H9 (cell line): ENCODE results near the gene FAM184A. TPM values are rescaled to one million over a fixed set of nuclear protein-coding genes. Genes with fewer than 3 reads are reported as not detected.

Experiments used
- DNase-seq: peaks from one replicate; pipeline ENCODE4 v3.0.0-alpha.2; 2017
- H2AFZ ChIP-seq: one replicate; pipeline ENCODE4 v1.6.1; 2013; ENCODE audit warnings: mild to moderate bottlenecking, low read length, control low read depth, moderate library complexity
- H2AK5ac ChIP-seq: 2 replicates; pipeline ENCODE4 v1.6.1; 2013; ENCODE audit warnings: low read length, control low read depth, mixed read lengths; ENCODE audit not compliant: insufficient read length
- H2BK120ac ChIP-seq: one replicate; pipeline ENCODE4 v1.6.1; 2013; ENCODE audit warnings: low read depth, mild to moderate bottlenecking, low read length, control low read depth, inconsistent platforms; ENCODE audit not compliant: poor library complexity, severe bottlenecking
- H2BK12ac ChIP-seq: 2 replicates; pipeline ENCODE4 v1.6.1; 2013; ENCODE audit warnings: low read length, control low read depth, mixed read lengths, low read depth; ENCODE audit not compliant: insufficient read length
- H2BK15ac ChIP-seq: 2 replicates; pipeline ENCODE4 v1.6.1; 2013; ENCODE audit warnings: low read depth, low read length, control low read depth
- H2BK20ac ChIP-seq: one replicate; pipeline ENCODE4 v1.6.1; 2013; ENCODE audit warnings: low read depth, mild to moderate bottlenecking, low read length, control low read depth, inconsistent platforms; ENCODE audit not compliant: poor library complexity, severe bottlenecking
- H2BK5ac ChIP-seq: 2 replicates; pipeline ENCODE4 v1.6.1; 2013; ENCODE audit warnings: low read length, control low read depth, mixed read lengths; ENCODE audit not compliant: insufficient read length
- H3K14ac ChIP-seq: 2 replicates; pipeline ENCODE4 v1.6.1; 2013; ENCODE audit warnings: low read length, control low read depth; ENCODE audit not compliant: insufficient read depth
- H3K18ac ChIP-seq: 2 replicates; pipeline ENCODE4 v1.6.1; 2013; ENCODE audit warnings: low read depth, mild to moderate bottlenecking, mixed read lengths, low read length, control low read depth; ENCODE audit not compliant: insufficient read length
- H3K23ac ChIP-seq: 2 replicates; pipeline ENCODE4 v1.6.1; 2013; ENCODE audit warnings: low read length, control low read depth, mixed read lengths, low read depth; ENCODE audit not compliant: insufficient read length
- H3K23me2 ChIP-seq: 2 replicates; pipeline ENCODE4 v1.6.1; 2013; ENCODE audit warnings: low read depth, mild to moderate bottlenecking, mixed read lengths, low read length, control low read depth; ENCODE audit not compliant: insufficient read length, poor library complexity, severe bottlenecking
- H3K27ac ChIP-seq: 2 replicates; pipeline ENCODE4 v1.5.1; 2013; ENCODE audit warnings: low read length, control low read depth, mixed read lengths, low read depth; ENCODE audit not compliant: insufficient read length
- H3K27me3 ChIP-seq: 2 replicates; pipeline ENCODE4 v1.6.1; 2013; ENCODE audit warnings: low read length, control low read depth, inconsistent platforms; ENCODE audit not compliant: insufficient read depth
- H3K4ac ChIP-seq: 2 replicates; pipeline ENCODE4 v1.6.1; 2013; ENCODE audit warnings: low read depth, mild to moderate bottlenecking, control low read depth, inconsistent platforms, low read length, moderate library complexity
- H3K4me1 ChIP-seq: 2 replicates; pipeline ENCODE4 v1.6.1; 2013; ENCODE audit warnings: low read length, control low read depth, inconsistent platforms; ENCODE audit not compliant: insufficient read depth
- H3K4me2 ChIP-seq: 2 replicates; pipeline ENCODE4 v1.6.1; 2013; ENCODE audit warnings: low read length, control low read depth, mixed read lengths; ENCODE audit not compliant: insufficient read length, insufficient read depth
- H3K56ac ChIP-seq: 2 replicates; pipeline ENCODE4 v1.6.1; 2013; ENCODE audit warnings: low read depth, mild to moderate bottlenecking, mixed read lengths, low read length, control low read depth; ENCODE audit not compliant: insufficient read length
- H3K79me1 ChIP-seq: 2 replicates; pipeline ENCODE4 v1.6.1; 2013; ENCODE audit warnings: low read depth, mild to moderate bottlenecking, moderate library complexity, low read length, control low read depth, inconsistent platforms; ENCODE audit not compliant: insufficient read depth, poor library complexity, severe bottlenecking
- H3K79me2 ChIP-seq: 2 replicates; pipeline ENCODE4 v1.6.1; 2013; ENCODE audit warnings: low read length, control low read depth, inconsistent platforms; ENCODE audit not compliant: insufficient read depth
- H3K9ac ChIP-seq: 2 replicates; pipeline ENCODE4 v1.6.1; 2013; ENCODE audit warnings: low read length, control low read depth, mixed read lengths; ENCODE audit not compliant: insufficient read length; ENCODE audit errors: extremely low read depth
- H3K9me3 ChIP-seq: one replicate; pipeline ENCODE4 v1.6.1; 2013; ENCODE audit warnings: low read depth, low read length, inconsistent platforms; ENCODE audit not compliant: control insufficient read depth
- H3T11ph ChIP-seq: one replicate; pipeline ENCODE4 v1.6.1; 2013; ENCODE audit warnings: mild to moderate bottlenecking, low read length, control low read depth, inconsistent platforms
- H4K20me1 ChIP-seq: one replicate; pipeline ENCODE4 v1.6.1; 2013; ENCODE audit not compliant: control insufficient read depth, insufficient read length, insufficient read depth
- H4K5ac ChIP-seq: 2 replicates; pipeline ENCODE4 v1.6.1; 2013; ENCODE audit warnings: low read depth, mild to moderate bottlenecking, mixed read lengths, low read length, control low read depth; ENCODE audit not compliant: insufficient read length
- H4K8ac ChIP-seq: replicated peaks from 2 replicates; pipeline ENCODE4 v1.6.1; 2013; ENCODE audit warnings: low read length, control low read depth, mixed read lengths, low read depth; ENCODE audit not compliant: insufficient read length
- H4K91ac ChIP-seq: 2 replicates; pipeline ENCODE4 v1.6.1; 2013; ENCODE audit warnings: low read depth, mild to moderate bottlenecking, moderate library complexity, mixed read lengths, low read length, control low read depth; ENCODE audit not compliant: insufficient read length
- H3K27ac Mint-ChIP-seq, 3 experiments: 2 replicates in 2 of 3; 3 replicates in 1 of 3; pipeline ENCODE4 v1.8.0; 2020 to 2021; ENCODE audit warnings: mixed read lengths in 3 of 3, mild to moderate bottlenecking in 1 of 3, moderate library complexity in 1 of 3
- H3K27me3 Mint-ChIP-seq: 2 replicates; pipeline ENCODE4 v1.8.0; 2021; ENCODE audit warnings: low read depth, mild to moderate bottlenecking, moderate library complexity, mixed read lengths
- H3K36me3 Mint-ChIP-seq, 3 experiments: 2 replicates in 2 of 3; 3 replicates in 1 of 3; pipeline ENCODE4 v1.8.0; 2020 to 2021; ENCODE audit warnings: low read depth in 3 of 3, mixed read lengths in 3 of 3; ENCODE audit not compliant: insufficient read depth in 1 of 3
- H3K4me1 Mint-ChIP-seq, 2 experiments: 2 replicates each; pipeline ENCODE4 v1.8.0; 2020; ENCODE audit warnings: mixed read lengths in 2 of 2
- H3K4me3 Mint-ChIP-seq, 2 experiments: 2 replicates in 1 of 2; 3 replicates in 1 of 2; pipeline ENCODE4 v1.8.0; 2020 to 2021; ENCODE audit warnings: mild to moderate bottlenecking in 2 of 2, mixed read lengths in 2 of 2, moderate library complexity in 1 of 2
- H3K9me3 Mint-ChIP-seq, 2 experiments: 2 replicates in 1 of 2; 3 replicates in 1 of 2; pipeline ENCODE4 v1.8.0; 2020; ENCODE audit warnings: mild to moderate bottlenecking in 2 of 2, mixed read lengths in 2 of 2, moderate library complexity in 1 of 2
- WGBS: extraction: QIAGEN DNeasy Blood & Tissue Kit; methylation state at CpG from one replicate; pipeline ENCODE4 v1.1.7; 2013; ENCODE audit warnings: missing lambda C conversion rate, low lambda C conversion rate, mixed read lengths; ENCODE audit not compliant: insufficient read length; ENCODE audit errors: extremely low coverage; 5-methylcytosine and 5-hydroxymethylcytosine counted together
- total RNA-seq: library from RNA; stranded (reverse); gene quantifications from 2 replicates; pipeline ENCODE4 v1.2.1, GENCODE V29; 2021
- TF ChIP-seq, protein P1 (sequence below): fragments of 200-600 bp; sonication (generic); conservative IDR thresholded peaks from 3 replicates; pipeline ENCODE4 v1.8.0; 2021; ENCODE audit warnings: antibody characterized with exemption, mild to moderate bottlenecking

Gene FAM184A
- total RNA-seq, 1 experiment from 2014 or later: 11.4 TPM

DNA sequence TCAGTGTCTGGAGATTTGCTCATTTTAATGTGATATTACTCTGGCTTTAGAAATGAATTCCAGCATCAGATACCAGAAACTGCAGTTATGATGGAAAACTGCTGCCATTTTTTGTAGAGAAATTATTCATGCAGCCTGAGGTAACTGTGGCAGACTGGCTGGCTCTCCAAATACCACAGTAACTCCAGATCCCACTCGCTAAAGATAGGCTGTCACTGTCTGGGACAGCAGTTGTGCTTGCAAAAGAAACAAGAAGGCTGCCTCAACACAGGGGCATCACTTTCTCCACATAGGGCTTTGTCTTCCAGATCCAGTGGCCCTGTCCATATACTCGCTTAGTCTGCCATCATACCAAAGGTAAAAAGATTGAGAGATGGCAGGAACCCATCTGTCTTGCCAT lies 52.7 kb downstream of the FAM184A start:
- Histone ChIP-seq H2AK5ac (no peak overlapping the region), H3K9ac (no peak overlapping the region), H3K23me2 (no peaks in the 10 kb centered on the region), H4K91ac (no peak overlapping the region), H4K5ac (no peak overlapping the region), H3K23ac (no peak overlapping the region), H2BK20ac (no peak overlapping the region), H3K4me1 (peaks cover 10% of the 10 kb centered on the region), H3K27ac (no peak overlapping the region), H2BK12ac (no peak overlapping the region), H3K56ac (no peak overlapping the region), H3T11ph (no peak overlapping the region), H3K79me1 (no peaks in the 10 kb centered on the region), H2AFZ (no peak overlapping the region), H3K14ac (no peak overlapping the region), H4K8ac (no peak overlapping the region), H3K4me2 (no peak overlapping the region), H2BK5ac (no peak overlapping the region), H3K18ac (no peak overlapping the region), H3K27me3 (peaks cover 7% of the 10 kb centered on the region; the same call in 1 of the 2 replicates), H2BK15ac (no peak overlapping the region), H2BK120ac (no peak overlapping the region), H3K79me2 (no peaks in the 10 kb centered on the region), H3K9me3 (no peaks in the 10 kb centered on the region), H4K20me1 (no peaks in the 10 kb centered on the region), H3K4ac (no peak overlapping the region)
- H3K4me1 Mint-ChIP-seq: peaks cover 55 to 58% of the 10 kb centered on the region in 2 experiments
- H3K9me3 Mint-ChIP-seq: no peaks in the 10 kb centered on the region
- no peak overlapping the region for H3K27ac Mint-ChIP-seq
- no peak for DNase-seq
- peaks cover 0 to 5% (median 3%) of the 10 kb centered on the region in 3 experiments; a peak in 3 of 7 replicates for H3K36me3 Mint-ChIP-seq
- H3K4me3 Mint-ChIP-seq: no peak overlapping the region
- WGBS: no CpG with 5 or more reads among the region's 2 CpGs
- no peaks in the 10 kb centered on the region for H3K27me3 Mint-ChIP-seq
- TF ChIP-seq, protein P1, sequence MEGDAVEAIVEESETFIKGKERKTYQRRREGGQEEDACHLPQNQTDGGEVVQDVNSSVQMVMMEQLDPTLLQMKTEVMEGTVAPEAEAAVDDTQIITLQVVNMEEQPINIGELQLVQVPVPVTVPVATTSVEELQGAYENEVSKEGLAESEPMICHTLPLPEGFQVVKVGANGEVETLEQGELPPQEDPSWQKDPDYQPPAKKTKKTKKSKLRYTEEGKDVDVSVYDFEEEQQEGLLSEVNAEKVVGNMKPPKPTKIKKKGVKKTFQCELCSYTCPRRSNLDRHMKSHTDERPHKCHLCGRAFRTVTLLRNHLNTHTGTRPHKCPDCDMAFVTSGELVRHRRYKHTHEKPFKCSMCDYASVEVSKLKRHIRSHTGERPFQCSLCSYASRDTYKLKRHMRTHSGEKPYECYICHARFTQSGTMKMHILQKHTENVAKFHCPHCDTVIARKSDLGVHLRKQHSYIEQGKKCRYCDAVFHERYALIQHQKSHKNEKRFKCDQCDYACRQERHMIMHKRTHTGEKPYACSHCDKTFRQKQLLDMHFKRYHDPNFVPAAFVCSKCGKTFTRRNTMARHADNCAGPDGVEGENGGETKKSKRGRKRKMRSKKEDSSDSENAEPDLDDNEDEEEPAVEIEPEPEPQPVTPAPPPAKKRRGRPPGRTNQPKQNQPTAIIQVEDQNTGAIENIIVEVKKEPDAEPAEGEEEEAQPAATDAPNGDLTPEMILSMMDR: no peak
